ENCODE results near the gene MPG. TPM values are rescaled to one million over a fixed set of nuclear protein-coding genes. Genes with fewer than 3 reads are reported as not detected.

The MPG gene
- total and polyA plus RNA-seq, 2 of the 8 experiments (the other 6 are each of a cell fraction or from before 2014, with no cell fraction given), result 37.6 to 83.7 TPM

GRCh38 chr16:41439-42068, 36.5 kb upstream of the MPG start:
- WGBS, 2 experiments (ENCODE audit: extremely low coverage in 1 of 2, insufficient coverage in 1 of 2, insufficient read length in 1 of 2, insufficient replicate concordance in 2 of 2, low coverage in 1 of 2, low lambda C conversion rate in 2 of 2, missing lambda C conversion rate in 1 of 2), result 94% methylated on average over 20 of the region's 22 CpGs; no CpG with 5 or more reads in 1 of the 2 experiments
- H3K36me3 ChIP-seq (ENCODE audit: control insufficient read depth in 2 of 4, insufficient read depth in 4 of 4, low read length in 3 of 4), result peaks cover 18 to 54% (median 45%) of the 10 kb centered on the region in 4 experiments
- H3K4ac ChIP-seq (replicated peaks; ENCODE audit: insufficient read length, low read depth, low read length), result no peak overlapping the region
- H3K18ac ChIP-seq (ENCODE audit: extremely low read depth, low read length), result no peak overlapping the region
- H3K4me3 ChIP-seq (ENCODE audit: extremely low read depth in 1 of 4, insufficient read depth in 2 of 4, low read depth in 3 of 4, low read length in 4 of 4), result no peak overlapping the region
- H3K23ac ChIP-seq (ENCODE audit: insufficient read length), result no peak overlapping the region
- H2AK5ac ChIP-seq (ENCODE audit: low read depth, low read length), result no peak overlapping the region
- H3K79me1 ChIP-seq (ENCODE audit: low read depth, low read length), result peaks cover 2% of the 10 kb centered on the region; the same call in 1 of the 2 replicates
- H4K8ac ChIP-seq (ENCODE audit: extremely low read depth, insufficient read depth, low read length), result no peak overlapping the region
- FAIRE-seq (no peak), DNase-seq (ENCODE audit: low read depth in 1 of 2, low spot score in 2 of 2) (no peak)
- H4K5ac ChIP-seq (ENCODE audit: insufficient read length, low read depth, low read length), result no peak overlapping the region
- H2BK12ac ChIP-seq (ENCODE audit: low read depth, low read length), result no peak overlapping the region
- H4K91ac ChIP-seq (replicated peaks; ENCODE audit: insufficient read length, low read length), result no peak overlapping the region
- CTCF ChIA-PET (ENCODE audit: partially characterized antibody), result no interaction called here
- no peaks in the 10 kb centered on the region for H3K4me1 ChIP-seq (replicated peaks in 1 of 4; ENCODE audit: control insufficient read depth in 3 of 4, insufficient read depth in 4 of 4, low read length in 3 of 4)
- no peak overlapping the region for H2BK20ac ChIP-seq (ENCODE audit: low read length)
- no peak overlapping the region for H2BK120ac ChIP-seq (replicated peaks; ENCODE audit: low read depth, low read length)
- H3K4me2 ChIP-seq (ENCODE audit: insufficient read depth in 1 of 2, low read depth in 2 of 2, low read length in 2 of 2), result no peak overlapping the region
- no peak overlapping the region for H3K27ac ChIP-seq (ENCODE audit: low read depth, low read length)
- no peak overlapping the region for H3K9ac ChIP-seq (replicated peaks in 1 of 4; ENCODE audit: extremely low read depth in 1 of 4, low read depth in 3 of 4, low read length in 3 of 4)
- POLR2A ChIA-PET (ENCODE audit: partially characterized antibody), result interaction anchor here (0.8 to 1.2 kb wide), 2 partner anchors 11 to 15 kb away, joined by 3 to 4 read pairs; partner anchors contain the start of gene POLR3K
- no peak overlapping the region for H3K56ac ChIP-seq (replicated peaks; ENCODE audit: insufficient read length, low read depth, low read length)
- no peak overlapping the region for H2BK15ac ChIP-seq (ENCODE audit: low read length)
- no peak overlapping the region for H2BK5ac ChIP-seq (ENCODE audit: low read depth, low read length)
- H4K20me1 ChIP-seq (replicated peaks in 1 of 2; ENCODE audit: control insufficient read depth in 1 of 2, insufficient read depth in 2 of 2, low read length in 2 of 2), result peaks cover 0 to 14% of the 10 kb centered on the region in 2 experiments
- H3K9me3 ChIP-seq (ENCODE audit: insufficient read depth in 2 of 2, low read depth in 1 of 2, low read length in 1 of 2), result no peaks in the 10 kb centered on the region; a peak in 1 of 4 replicates
- H2AFZ ChIP-seq (ENCODE audit: low read length), result no peak overlapping the region
- H3K27me3 ChIP-seq (replicated peaks in 1 of 4; ENCODE audit: control insufficient read depth in 3 of 4, extremely low read depth in 1 of 4, insufficient read depth in 3 of 4, low read length in 3 of 4), result no peaks in the 10 kb centered on the region
- H3K79me2 ChIP-seq (ENCODE audit: control insufficient read depth in 1 of 2, insufficient read depth in 2 of 2, low read length in 2 of 2), result no peaks in the 10 kb centered on the region
- no peaks in the 10 kb centered on the region for H3K23me2 ChIP-seq (ENCODE audit: low read depth, low read length)
- no peak overlapping the region for H3K14ac ChIP-seq (ENCODE audit: insufficient read length)
- no peak for TF ChIP-seq CBX5 (IDR thresholded peaks at IDR 0.05; ENCODE audit: low read depth, low read length)
- TF ChIP-seq JUN (IDR thresholded peaks at IDR 0.05; ENCODE audit: low read depth, low read length), result no peak
- TF ChIP-seq MAFK (IDR thresholded peaks at IDR 0.05; ENCODE audit: low read depth, low read length), result no peak
- TF ChIP-seq E2F6 (IDR thresholded peaks at IDR 0.05), result no peak
- TF ChIP-seq ZNF274 (IDR thresholded peaks at IDR 0.05; ENCODE audit: borderline replicate concordance, extremely low read depth, low read length), result no peak
- TF ChIP-seq SRF (IDR thresholded peaks at IDR 0.05; ENCODE audit: low read depth, low read length), result no peak

Data from H1 (cell line).